GM21526 (cell line): Measurements from ENCODE around the gene ACVR1.
"Not testable (repeated sequence)": the region's sequence is repeated elsewhere in the genome, so short reads cannot be mapped to it uniquely, and the experiment has no call there.

ENCODE experiments used
- ATAC-seq: cut with Tn5 transposase; IDR thresholded peaks from one replicate; pipeline ENCODE4 v1.9.1; 2021; ENCODE audit warnings: moderate library complexity; ENCODE audit not compliant: unreplicated experiment, low FRiP score

ACVR1 gene

GRCh38 chr2:157771234-157771633 is 104.9 kb downstream of the ACVR1 start:
- ATAC-seq, result no peak

DNA sequence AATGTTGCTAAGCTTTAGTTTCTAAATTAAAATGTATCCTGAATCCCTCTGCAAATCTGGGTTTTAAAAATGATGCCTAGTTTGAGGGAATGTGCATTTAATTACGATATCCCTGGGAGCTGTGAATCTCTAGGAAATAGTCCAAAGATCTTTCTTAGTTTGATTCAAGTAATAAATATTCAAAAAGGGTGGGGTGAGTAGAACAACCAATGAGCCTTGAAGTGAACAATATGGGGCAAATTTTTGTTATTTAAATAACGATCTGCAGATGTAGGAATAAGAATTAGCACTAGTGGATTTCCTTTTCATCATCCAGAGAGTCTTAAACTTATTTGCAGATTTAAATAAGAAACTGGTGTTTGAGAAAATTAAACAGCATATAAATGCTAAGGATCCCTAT is 106.3 kb downstream of the ACVR1 start:
- no peak for ATAC-seq

DNA sequence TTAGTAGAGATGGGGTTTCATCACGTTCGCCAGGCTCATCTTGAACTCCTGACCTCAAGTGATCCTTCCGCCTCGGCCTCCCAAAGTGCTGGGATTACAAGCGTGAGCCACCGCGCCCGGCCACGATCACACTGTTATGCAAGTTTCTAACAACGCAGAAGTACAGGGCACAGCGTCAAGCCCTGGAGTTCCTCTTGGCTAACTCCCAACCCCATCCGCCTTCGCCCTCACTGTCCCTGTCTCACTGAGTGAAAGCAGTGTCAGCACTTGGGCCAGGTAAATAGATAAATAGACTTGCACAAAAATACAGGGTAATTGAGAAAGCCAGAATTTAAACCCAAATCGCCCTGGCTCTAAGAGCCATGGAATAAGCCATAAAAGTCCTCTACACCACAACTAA is 111.7 kb downstream of the ACVR1 start:
- ATAC-seq, result no peak

GRCh38 chr2:157761520-157761919 is 114.6 kb downstream of the ACVR1 start:
- ATAC-seq, result no peak

DNA sequence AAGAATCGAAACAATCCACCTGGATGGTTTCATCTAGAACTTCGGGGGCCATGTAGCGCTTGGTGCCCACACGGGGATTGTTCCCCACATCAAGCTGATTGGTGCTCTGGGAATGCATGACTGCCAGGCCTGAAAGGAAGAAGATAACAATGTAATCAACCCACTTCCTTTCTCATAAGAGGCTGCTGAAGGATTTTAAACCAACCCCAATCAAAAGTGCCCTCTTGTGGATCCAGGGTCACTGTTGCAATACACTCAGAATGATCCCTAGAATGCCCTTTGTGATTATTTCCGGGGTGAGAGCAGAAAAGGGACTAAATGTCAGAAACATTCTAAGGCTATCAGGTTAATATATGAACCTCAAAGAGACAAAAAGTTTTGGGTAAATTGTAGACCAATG is 115.2 kb downstream of the ACVR1 start:
- no peak for ATAC-seq

- ATAC-seq, result no peak
Measured at GRCh38 chr2:157759855-157760254, 116.3 kb downstream of the ACVR1 start.

- no peak for ATAC-seq
Measured at GRCh38 chr2:157758586-157758985, 117.5 kb downstream of the ACVR1 start.

- no peak for ATAC-seq
Measured at GRCh38 chr2:157757500-157757899, 118.6 kb downstream of the ACVR1 start.

DNA sequence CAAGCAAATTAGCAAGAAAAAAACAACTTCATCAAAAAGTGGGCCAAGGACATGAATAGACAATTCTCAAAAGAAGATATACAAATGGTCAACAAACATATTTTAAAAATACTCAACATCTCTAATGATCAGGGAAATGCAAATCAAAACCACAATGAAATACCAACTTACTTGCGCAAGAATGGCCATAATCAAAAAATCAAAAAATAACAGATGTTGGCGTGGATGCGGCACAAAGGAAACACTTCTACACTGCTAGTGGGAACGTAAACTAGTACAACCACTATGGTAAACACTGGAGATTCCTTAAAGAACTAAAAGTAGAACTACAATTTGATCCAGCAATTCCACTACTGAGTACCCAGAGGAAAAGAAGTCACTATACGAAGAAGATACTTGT is 119.7 kb downstream of the ACVR1 start:
- not testable (repeated sequence) for ATAC-seq

DNA sequence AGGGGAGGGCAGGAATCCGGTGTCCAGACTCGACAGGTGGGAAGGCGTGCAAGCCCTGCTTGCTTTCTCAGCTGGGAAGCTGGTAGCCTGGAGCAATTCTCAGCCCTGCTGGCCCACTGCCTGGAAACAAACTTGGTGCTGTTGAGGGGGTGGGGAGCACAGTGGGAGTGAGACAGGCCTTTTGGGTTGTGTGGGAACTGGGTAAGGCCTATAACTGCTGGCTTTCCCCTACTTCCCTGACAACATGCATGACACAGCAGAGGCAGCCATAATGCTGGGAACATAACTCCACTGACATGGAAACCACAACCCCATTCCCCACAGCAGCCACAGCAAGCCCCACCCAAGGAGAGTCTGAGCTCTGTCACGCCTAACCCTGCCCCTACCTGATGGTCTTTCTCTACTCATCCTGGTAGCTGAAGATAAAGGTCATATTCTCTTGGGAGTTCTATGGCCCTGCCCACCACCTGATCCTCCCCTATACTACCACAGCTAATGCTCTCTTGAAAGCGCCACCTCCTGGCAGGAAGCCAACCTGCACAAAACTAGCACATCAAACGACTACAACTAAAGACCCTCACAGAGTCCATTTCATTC is 124.6 kb downstream of the ACVR1 start:
- peak; percentile 60 for ATAC-seq

DNA sequence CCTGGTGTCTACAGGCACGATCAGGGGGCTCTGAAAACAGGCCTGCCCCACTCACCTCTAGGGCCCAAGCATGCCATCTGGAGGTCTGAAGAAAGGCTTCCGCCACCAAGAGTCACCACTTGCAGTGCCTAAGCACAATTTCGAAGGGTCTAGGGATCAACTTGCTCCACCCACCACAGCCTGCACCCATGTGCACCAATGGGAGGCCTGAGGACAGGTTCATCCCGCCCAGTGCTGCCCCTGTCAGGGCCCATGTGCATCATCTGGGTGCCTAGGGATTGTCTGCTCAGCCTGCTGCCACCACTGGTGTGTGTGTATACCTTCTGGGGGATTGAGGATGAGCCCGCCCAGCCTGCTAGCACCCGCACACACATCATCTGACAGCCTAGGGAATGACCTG is 126.4 kb downstream of the ACVR1 start:
- no peak for ATAC-seq

DNA sequence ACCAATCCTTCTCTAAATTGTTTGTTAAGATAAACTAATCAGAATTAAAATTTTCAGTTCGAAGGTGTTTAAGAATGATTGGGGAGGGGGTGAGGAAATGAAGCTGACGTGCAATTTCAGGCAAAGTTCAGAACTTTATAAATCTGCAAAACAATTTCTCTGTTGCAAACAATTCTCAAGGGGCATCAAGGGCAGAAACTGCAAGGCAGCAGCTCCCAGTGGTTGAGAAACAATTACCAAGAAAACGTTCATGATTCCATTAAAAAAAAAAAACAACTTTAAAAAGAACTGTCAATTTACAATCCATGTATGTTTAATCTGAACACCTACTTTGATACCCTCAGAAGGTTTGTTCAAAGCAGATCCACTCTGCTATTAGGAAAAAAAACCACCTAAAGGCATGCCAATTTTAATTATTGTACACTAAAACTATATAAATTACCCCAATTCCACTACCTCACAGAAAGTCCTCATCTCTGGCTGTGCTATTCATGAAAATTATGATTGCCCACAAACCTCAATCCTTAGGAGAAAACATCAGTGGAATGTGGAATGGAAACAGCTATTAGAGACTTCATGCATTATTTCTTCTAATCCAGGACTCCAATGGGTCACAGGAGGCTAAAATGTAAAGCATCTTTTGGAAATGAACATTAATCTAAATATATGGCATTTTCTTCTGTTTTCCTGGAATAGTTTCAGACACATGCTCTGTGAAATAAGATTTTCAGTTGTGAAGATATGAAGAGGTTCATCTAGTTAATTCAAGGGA is 127.6 kb downstream of the ACVR1 start:
- no peak for ATAC-seq

DNA sequence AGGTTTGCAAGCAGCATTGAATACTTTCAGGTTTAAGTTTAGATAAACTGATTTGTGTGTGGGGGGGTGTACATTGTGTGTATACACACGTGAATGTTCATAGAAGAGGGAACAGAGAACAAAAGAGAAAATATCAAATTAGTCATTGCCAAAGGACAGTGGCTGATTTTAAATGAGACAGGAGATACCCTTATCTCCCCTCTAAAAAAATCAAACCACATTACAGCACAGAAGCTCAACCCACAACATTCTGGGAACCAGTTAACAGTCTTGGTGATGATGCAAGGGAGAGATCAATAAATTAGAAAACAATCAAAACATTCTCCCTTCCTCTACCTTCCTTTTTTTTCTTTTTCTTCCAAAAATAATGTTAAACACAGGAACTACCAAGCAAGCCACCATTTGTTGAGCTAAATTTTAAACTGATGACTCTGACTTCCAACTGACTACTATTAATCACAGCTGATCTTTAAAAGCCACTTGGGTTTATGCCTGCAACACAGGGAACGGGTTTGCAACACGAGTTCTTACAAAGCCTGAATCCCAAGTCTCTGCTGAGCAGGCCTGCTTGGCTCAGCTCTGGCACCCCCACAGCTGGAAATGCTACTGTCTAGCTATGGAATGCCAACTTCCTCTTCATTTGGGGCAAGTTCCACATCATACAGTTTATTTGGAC is 128.3 kb downstream of the ACVR1 start:
- no peak for ATAC-seq

GRCh38 chr2:157747280-157747679 is 128.8 kb downstream of the ACVR1 start:
- ATAC-seq, result no peak

GRCh38 chr2:157746234-157746950 is 129.7 kb downstream of the ACVR1 start:
- no peak for ATAC-seq

DNA sequence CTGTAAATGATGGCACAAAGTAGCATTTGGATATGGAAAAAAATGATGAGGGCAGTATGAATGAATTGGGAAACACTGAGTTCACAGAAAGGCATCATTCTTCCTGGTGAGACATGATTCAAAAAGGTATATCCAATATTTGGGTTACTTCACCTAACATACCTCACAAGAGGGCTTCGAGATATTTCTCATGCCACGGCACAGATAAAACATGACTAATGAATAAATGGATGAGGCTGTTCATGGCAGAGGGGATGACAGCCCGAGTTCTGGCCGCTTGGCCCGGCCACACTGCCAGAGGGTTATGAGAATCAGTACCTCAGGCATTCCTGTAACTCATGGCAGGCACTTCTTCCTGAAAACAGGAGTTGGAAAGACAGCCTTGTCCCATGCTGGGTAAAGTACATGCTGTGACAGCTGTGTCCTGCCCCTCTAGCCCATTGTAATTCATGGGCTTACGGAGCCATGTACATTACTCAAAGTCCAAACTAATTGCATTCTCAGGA is 131.5 kb downstream of the ACVR1 start:
- ATAC-seq, result no peak

- ATAC-seq, result peak; percentile 53
Measured at GRCh38 chr2:157743051-157743450, 133.1 kb downstream of the ACVR1 start.

- ATAC-seq, result no peak
Measured at GRCh38 chr2:157741819-157742484, 134.2 kb downstream of the ACVR1 start.

DNA sequence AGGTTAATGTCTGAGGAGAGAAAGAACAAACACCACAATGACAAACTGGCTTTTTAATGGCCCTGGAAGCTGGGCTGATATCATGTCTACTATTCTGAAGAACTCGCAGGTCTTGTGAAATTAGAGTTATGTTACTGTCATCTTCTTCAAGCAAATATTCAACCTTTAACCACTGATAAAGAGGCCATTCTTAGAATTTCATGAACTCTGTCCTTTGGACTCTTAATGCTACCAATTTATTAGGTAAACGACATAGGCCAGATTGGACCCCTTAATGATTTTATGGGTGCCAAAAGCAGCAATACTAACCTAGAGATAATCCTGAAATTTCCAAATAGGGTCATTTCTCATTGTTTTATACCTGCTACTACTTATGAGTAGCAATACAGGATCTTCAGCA is 138.5 kb downstream of the ACVR1 start:
- ATAC-seq, result no peak

DNA sequence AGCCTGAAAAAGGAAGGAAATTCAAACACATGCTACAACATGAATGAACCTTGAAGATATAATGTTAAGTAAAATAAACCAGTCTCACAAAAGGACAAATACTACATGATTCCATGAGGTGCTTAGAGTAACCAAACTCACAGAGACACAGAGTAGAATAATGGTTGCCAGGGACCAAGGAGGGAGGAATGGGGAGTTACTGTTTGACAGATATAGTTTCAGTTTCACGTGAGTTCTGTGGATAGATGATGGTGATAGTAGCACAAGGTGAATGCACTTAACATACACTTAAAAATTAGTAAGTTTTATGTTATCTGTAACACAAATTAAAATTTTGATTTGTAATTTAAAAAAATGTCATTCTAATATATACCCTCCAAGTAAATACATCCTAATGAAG is 140.6 kb downstream of the ACVR1 start:
- no peak for ATAC-seq
